ENCODE measurements around the gene TOM1L1.

GRCh38 chr17:54902611-54903010 lies 2.0 kb downstream of the TOM1L1 start:
- TF ChIP-seq CTCF (IDR thresholded peaks at IDR 0.05): no peak
- no peak for TF ChIP-seq POLR2A (IDR thresholded peaks at IDR 0.05)
- TF ChIP-seq POLR2AphosphoS5 (IDR thresholded peaks at IDR 0.05; ENCODE audit: insufficient read depth in 1 of 2, low read depth in 1 of 2): no peak

All from vagina (tissue), 2 donors.